Activated effector memory CD4-positive, alpha-beta T cell treated with Interleukin-2 at 50 U/mL for 16 hours (primary cell): ENCODE results near the gene GJA5.
"Not testable (repeated sequence)": the region's sequence is repeated elsewhere in the genome, so short reads cannot be mapped to it uniquely, and the experiment has no call there.

Source experiments
- DNase-seq: peaks from one replicate; pipeline ENCODE4 v3.0.0-alpha.2; 2020

Gene GJA5

DNA sequence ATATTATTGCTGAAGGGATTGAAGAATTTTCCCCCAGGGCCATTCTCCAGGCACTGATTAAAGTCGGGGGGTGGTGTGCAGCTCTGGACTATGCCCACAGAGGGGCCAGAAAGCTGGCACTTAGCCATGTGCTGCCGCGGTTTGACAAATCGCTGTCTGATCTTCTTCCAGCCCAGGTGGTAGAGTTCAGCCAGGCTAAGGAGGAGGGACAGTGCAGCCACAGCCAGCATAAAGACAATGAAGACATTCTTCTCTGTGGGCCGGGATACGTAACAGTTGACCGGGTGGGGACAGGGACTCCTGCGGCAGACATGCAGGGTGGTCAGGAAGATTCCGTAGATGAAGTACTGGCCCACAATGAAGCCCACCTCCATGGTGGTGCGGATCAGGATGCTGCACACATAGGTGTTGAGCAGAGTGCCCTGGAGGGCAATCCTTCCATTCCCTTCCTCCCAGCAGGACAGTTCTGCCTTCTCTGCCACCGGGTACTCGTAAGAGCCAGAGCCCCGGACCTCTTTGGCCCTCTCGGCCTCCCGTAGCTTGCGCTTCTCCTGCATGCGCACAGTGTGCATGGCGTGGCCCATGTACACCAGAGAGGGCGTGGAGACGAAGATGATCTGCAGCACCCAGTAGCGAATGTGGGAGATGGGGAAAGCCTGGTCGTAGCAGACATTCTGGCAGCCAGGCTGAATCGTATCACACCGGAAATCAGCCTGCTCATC lies 1.9 kb downstream of the GJA5 start:
- DNase-seq = no peak

DNA sequence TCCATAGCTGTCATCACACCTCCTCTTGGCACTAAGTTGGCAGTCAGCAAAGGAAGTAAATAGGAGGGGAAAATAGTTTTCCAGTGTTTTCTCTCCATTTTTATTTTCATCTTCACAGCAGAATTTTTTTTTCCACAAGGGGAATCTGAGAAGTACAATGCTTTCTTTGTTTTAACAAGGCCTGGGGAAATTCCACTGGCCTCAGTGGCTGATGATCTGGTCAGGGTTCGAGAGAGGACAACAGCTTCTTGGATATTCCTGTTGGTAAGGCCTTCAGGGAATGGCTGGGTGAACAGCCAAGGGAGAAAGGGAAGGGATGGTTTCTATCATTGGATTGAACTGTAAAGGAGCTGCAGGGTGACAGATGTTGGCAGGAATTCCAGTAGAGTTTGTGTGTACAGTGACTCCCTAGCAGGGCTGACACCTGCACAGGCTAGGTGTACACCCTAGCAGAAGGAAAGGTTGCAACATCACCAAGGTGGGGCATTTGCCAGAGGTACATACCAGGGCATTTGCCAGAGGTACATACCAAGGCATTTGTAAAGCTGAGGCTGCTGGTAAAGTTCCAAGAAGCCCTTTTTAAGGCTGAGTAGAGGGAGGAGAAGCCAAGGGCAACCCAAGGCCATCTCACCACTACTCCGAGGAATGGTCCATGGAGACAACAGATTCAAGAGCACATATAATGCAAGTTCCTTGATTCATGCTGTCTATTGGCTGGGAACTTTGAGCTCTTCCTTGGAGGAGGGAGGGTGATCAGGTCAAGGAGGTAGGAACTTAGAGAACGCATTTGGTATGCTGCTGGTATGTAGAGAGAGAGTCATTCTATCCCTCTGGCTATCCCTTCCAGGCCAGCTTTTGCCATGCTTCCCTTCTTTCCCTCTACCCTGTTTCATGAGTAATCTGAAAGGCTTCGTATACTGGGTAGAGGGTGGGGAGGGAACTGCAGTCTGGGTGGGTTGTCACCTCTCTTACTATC lies 3.1 kb downstream of the GJA5 start:
- no peak for DNase-seq

DNA sequence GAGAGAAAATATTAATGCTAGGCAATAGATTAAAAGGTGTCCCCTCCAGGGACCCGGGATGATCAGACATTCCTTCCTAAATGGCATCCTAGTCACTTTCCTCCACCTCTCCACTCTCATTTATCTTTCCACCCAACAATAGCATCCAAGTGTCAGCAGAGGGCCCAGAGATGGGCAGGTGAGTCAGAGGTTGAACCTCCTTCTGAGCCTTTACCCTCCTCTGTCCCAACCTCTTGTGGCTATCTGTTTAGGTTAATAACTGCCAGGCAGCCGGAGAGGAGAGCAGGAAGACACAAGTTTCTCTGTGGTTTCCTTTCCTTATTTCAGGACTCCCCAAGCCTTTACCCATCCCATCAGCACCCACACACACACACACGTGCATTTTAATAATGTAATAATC lies 4.1 kb downstream of the GJA5 start:
- DNase-seq = no peak

DNA sequence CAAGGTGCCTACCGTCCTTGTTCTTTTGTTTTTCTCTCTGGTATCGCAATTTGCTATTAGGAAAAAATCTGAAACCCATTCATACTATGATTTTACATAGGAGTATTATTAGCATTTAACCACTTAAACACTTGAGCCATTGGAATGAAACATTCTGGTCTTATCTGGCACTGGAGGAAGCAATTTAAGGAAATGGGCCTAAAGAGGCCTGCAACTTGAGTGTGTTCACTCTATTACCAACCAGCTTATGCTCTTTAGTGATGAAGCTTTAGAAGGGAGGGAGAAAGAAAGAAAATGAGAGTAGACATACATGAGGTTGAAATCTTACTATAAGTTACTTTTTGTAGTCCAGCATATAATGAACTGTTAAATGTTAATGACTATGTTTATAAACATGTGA lies 5.7 kb downstream of the GJA5 start:
- no peak for DNase-seq

DNA sequence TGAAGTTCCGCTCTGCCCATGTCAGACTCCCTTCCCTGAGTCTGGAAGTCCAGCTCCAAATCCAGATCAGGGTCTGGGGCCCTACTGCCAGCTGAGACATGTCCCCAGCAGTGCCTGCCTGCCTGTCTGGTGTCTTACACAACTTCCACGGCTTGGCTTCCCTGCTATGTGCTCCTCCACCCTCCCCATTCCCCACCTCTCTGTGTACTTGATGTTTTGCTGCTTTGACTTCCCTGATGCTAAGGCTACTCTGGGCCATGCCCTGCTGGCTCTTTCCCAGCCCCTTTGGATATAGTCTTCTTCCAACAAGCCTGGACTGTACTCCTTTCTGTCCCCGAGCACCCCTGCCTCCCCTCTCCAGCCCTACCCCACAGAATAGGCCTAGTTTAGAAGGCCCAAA lies 7.3 kb downstream of the GJA5 start:
- DNase-seq = no peak

DNA sequence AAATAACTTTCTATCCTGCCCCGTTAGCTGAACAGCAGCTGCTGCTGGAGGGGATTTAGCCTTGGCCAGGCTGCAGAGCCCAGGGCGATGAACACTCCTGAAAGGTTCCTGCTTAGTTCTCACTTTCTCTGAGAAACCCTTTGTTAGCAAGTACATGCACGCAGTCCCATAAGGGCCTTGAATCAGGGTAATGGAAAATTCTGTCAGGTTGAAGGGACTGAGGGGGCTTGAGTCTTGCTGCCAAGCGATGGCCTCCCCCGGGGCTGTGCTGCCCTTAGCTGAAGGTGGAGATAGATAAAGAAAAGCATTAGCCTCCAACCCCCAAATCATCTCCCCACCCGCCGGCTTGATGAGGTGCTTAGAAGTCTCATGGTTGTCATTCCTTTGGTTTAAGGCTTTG lies 7.9 kb downstream of the GJA5 start:
- DNase-seq = no peak

DNA sequence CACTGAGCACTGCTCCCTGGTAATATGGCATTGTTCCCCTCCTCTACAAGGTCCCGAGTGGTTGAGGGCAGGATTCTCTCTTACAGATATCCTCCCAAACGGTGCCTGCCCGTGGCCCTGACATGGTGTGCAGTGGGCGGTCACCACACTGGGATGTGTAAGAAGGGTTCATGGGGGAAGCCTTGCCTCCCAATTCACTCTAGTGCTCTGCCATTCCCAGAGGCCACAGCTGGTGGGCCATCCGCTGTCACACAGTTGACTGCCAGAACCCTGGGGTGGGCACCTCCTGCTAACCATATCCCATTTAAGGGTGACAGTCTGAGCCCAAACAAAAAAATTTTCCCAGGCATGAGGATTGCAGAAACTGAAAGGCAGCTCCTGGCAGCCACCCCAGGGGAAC lies 9.1 kb downstream of the GJA5 start:
- DNase-seq = no peak

DNA sequence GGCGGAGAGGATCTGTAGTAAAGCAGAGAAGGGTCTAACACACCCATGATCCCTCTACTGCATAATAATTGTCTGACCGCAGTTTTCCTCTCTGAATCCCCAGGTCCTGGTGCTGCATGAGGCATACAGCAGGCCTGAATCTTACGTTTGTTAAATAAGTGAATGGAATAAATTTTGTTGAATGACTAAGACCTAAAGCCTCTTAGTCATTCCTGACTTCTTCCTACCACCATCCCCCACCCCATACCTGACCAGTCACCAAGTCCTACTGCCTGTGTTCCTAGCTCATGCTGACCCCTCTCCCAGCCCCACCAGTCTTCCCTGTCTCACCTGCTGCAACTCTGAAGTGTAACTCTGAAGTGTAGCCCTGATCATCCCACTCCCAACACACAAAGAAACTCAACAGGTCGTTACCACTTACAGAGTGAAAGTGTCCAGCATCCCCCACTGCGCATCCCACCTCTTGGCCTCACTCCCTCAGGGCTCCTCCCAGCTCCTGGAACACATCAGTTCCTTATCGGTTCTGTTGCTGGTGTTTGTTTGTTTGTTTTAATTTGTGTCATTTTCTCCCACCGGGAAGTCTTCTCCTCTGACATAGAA lies 9.7 kb downstream of the GJA5 start:
- no peak for DNase-seq

DNA sequence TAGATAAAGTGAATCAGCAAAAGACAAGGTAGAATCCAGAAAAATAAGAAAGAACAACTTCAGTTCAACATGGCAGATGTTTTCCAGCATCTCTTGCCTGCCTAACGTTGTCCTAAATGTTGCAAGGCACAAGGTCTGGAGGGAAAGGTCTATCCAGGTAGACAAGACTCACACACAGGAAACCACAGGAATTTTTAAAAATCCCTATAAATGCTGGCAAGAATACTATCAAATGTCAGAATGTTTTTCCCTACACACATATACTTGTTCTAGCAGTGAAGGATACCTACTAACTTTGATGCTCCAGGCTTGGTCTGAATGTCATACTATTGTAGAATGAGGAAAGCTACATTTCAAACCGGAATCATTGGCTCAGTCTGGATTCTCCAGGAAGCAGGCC lies 10.6 kb downstream of the GJA5 start:
- no peak for DNase-seq

DNA sequence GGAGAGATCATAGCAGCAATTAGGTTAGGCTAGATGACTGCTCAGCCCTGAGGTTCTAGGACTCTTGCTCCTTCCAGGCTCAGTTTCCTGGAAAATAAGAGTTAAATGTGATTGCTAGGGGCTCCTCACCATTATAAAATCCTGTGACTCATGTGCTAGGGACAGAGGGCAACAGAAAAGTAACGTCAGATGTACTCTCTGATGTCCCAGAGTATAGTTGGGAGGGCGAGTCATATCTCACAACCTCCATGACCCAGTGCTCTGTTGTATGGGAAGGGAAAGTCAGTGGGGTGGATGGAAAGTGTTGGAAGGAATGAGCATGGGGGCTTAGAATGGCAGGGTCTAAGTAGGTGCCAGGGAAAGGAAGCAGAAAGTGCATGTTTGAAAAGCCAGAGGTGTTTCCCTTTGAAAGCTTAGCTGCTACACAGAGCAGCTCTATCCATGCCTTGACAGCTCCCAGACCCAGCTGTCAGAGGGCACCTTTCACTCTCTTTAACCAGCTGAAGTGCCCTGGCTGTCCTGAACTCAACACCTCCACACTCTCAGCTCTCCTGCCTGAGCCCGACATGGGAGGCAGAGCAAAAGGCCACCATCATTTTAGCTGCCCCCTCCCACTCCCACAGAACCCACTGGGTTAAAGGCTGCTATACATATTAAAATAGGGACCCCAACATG lies 11.6 kb downstream of the GJA5 start:
- DNase-seq = no peak

DNA sequence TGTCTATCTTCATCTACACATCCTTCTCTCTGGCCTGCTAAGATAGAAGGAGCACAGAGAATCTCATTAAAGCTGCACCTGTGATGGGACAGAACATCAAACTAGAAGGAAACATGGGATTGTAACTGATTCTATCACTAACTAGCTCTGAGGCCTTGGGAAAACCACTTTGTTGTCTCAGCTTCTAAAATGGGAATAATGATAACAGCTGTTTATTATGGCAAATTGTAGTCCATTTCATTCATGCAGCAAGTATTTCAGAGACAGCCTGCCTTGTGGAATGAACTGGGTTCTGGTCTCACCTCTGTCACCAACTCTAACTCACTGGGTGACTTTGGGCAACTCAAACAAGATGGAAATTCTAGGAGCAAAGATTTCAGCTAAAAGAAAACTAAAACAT lies 12.4 kb downstream of the GJA5 start:
- no peak for DNase-seq

DNA sequence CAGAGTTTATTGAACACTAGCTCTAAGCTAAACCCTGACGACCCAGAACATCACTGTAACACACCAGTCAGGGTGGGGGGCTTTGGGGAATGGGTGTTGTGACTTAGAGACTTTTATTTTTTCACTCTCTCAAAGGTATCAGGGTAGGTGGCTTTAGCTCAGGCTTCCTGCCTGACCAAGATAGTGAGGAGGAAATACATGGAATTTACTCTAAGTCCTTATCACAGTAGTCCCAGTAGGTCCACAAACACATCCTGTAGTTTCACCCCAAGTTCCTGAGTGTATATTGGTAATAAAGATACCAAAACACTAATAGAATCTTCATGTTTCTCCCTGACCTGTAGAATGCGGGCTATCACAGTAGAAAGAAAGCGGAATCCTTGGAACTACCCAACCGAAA lies 15.1 kb downstream of the GJA5 start:
- DNase-seq = no peak

DNA sequence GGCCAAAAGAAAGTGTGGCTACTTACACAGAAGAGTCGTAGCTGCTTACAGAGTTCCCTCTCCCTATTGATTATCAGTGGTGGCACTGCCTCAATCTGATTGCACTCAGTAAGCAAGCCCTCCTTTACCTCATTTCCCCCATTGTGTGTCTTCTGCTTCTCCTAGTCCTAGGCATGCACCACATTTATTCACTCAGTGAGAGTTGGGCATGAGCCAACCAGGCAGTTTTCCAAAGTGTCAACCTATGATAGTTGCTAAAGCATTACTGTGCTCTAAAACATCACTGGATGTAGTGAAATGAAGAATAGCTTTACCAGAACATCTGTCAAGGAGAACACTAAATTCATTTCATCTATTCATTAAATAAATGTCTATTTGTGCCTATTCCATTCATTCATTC lies 19.3 kb downstream of the GJA5 start:
- no peak for DNase-seq

DNA sequence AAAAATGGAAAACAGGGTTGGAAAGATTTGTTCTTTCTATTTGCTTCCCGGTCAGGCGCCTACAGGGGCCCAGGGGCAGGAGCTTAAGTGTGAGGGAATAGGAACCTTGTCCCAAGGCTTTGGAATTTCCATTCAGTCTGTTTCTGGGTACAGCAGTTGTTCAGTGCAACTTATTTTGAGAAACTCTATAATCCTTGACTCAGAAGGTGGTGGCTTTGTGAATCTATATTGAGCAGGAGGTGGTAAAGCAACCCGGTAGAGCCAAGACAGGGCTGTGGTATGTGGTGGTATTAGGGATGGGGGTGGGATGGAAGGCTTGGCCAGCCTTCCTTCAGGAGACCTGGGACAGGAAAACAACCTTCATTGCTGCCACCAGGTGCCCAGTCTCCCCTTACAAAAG lies 20.0 kb downstream of the GJA5 start:
- no peak for DNase-seq

DNA sequence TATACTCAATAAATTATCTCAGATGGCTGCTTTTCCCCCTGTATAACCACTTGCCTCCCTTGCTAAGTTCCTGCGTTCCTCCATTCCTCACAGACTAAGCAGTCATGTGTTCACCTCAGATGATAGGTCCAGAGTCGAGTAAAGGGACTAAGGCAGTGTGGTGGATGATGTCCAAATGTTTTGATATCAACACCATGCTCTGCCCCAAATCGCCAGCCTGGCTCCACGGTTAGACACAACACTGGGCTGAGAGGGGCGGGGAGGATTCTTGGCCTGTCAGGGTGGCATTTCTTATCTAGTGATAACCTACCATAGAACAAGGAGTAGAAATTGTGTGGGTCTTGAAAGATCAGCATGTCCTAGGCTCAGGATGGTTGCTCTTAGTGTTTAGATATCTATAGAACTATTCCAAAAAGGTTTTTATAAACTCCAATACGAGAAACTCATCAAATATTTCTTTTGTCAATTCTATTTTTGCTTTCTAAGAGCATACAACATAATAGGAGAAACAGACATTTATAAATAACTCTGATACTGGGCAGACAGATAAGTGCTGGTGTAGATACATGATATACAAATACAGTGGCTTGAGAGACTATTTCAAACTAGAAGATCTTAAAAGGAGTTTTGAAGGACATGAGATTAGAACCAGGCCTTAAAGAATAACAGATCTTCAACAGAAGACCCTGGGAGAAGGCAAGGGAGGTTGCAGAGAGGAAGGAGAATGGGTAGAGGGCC lies 21.5 kb downstream of the GJA5 start:
- DNase-seq = no peak

DNA sequence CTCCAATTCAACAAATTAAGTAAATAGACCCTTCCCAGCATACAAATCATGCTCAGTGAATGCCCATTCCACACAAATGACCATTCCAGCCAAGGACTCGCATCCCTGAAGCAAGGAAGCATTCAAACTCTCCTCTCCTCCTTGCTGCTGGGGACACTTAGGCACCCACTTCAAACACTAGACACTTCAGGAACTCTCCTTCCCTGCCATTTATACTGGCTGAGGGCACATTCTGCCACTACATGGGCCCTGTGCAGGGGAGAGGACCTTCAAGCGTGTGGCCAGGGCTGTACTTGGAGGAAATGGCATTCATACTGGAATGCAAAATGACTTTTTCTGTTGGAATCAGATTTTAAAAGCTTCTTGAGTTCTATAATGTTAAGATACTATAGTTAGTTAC lies 22.3 kb downstream of the GJA5 start:
- DNase-seq = no peak

DNA sequence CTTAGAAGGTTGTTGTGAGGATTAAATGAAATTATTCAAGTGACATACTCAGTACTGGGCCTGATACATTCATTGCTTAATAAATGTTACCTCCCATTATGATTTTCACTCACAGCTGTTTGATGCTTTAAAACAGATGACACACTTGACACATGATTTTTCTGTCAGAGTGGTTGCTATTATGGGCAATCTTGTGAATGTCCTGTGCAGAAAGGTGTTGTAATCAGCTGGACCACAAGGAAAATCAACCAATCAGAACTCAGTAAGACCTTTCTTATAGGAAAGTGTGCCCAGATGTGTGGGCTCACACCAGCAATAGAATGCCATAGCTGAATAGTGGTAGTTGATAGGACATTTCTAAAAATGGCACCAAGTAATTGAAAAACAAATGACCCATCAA lies 23.5 kb downstream of the GJA5 start:
- no peak for DNase-seq

DNA sequence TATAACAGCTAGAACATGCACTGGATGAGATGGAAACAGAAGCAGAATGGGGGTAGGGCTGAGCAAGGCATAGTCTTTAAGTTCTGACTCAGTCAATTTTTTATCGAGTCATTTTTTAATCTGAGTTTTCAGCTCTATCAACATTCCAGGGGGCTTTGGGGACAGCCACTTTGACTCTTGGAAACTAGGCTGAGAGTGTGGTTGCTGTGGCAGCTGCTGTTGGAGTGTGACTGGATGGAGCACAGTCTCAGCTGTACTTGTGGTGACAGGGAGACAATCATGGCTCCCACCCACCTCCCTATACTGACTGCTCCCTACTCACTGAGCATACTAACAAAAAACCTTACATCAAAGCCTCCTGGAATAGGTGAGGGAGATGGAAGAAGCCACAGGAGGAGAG lies 25.0 kb downstream of the GJA5 start:
- DNase-seq = no peak

DNA sequence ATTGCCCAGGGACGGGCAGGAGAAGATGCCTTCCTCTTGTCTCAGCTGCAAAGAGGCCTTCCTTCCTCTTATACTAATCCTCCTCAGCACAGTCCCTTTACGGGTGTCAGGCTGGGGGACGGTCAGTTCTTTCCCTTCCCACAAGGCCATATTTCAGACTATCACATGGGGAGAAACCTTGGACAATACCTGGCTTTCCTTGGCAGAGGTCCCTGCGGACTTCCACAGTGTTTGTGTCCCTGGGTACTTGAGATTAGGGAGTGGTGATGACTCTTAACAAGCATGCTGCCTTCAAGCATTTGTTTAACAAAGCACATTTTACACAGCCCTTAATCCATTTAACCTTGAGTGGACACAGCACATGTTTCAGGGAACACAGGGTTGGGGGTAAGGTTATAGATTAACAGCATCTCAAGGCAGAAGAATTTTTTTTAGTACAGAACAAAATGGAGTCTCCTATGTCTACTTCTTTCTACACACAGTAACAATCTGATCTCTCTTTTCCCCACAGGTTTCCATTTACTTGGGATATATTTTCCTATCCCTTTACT lies 26.0 kb downstream of the GJA5 start:
- DNase-seq = not testable (repeated sequence)

DNA sequence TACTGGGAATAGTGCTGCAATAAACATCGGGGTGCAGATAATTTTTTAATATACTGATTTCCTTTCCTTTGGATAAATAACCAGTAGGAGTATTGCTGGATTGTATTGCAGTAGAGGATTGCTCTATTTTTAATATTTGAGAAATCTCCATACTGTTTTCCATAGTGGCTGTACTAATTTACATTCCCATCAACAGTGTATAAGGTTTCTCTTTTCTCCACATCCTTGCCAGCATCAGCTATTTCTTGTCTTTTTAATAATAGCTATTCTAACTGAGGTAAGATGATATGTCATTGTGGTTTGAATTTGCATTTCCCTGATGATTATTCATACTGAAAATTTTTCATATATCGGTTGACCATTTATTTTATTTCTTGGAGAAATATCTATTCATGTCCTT lies 31.1 kb downstream of the GJA5 start:
- no peak for DNase-seq

DNA sequence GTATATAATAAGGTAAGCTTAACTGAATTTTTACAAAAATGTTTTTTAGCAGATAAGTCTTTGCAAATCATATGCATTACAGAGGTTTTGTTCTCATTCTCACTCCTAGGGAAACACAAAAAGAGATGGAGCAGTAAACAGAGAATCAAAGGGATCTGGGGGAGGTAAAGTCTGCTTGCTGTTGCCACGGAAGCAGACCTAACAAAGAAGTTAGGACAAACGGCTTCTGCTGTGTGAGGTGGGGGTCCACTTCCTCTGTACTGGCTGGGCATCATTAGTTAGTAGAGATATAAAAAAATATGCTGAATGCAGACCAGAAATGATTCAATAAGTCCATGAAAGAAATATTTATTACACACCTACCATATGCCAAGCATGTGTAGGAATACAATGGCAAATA lies 34.2 kb downstream of the GJA5 start:
- no peak for DNase-seq

DNA sequence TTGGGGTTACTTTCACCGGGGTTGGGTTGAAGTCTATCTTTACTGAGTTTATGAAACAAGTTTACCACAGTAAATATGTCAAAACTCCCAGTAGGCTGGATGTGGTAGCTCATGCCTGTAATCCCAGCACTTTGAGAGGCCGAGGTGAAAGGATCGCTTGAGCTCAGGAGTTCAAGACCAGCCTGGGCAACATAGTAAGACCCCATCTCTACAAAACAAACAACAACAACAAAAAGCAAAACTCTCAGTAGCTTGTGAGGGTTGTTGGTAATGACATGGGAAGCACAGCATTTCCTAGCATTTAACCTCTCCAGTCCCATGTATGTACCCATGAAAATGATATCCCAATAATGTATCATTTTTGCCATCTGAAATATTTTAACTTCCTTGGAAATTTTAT lies 34.7 kb downstream of the GJA5 start:
- no peak for DNase-seq
